K562 (cell line): Measurements from ENCODE around the gene NEFH. TPM values are rescaled to one million over a fixed set of nuclear protein-coding genes. Genes with fewer than 3 reads are reported as not detected.

ENCODE experiments used
- ATAC-seq: fragments of 200-7000 bp; cut with Tn5 transposase; 3 replicates; pipeline ENCODE4 v1.9.1; 2020; ENCODE audit warnings: moderate library complexity
- BruUV-seq: library from RNA; stranded (reverse); fragments of 400-500 nt; replicated peaks from 2 replicates; lab custom pipeline; 2021; lab: Mats Ljungman, UMichigan
- CTCF ChIA-PET: fragments of 300-600 bp; formaldehyde crosslinking; extraction: SDS; loops from one replicate; lab custom pipeline; 2021; ENCODE audit warnings: low intra/inter-chr PET ratio; lab: Yijun Ruan, JAX
- POLR2A ChIA-PET: fragments of 300-600, 350-650 bp; sonication (Branson Sonifier 250); formaldehyde crosslinking; extraction: SDS; loops from one replicate; lab custom pipeline; 2021; ENCODE audit warnings: antibody characterized with exemption, inconsistent platforms; lab: Yijun Ruan, JAX
- DNase-seq, 4 experiments: peaks; one replicate each; pipeline versions ENCODE4 v3.0.0 to v3.0.0-alpha.2; 2011 to 2018; ENCODE audit warnings: low spot score in 3 of 4, mixed read lengths in 3 of 4; ENCODE audit errors: extremely low read depth in 1 of 4
- FAIRE-seq: peaks from 2 replicates; lab custom pipeline; 2011; peaks lifted over from hg19 to GRCh38; lab: Jason Lieb, UNC
- H2AFZ ChIP-seq: 2 replicates; pipeline ENCODE4 v1.6.0; 2011; ENCODE audit warnings: low read depth, low read length, control low read depth, inconsistent platforms
- H3K27ac ChIP-seq: fragments of 200-600 bp; 3 replicates; pipeline ENCODE4 v1.8.0; 2011; ENCODE audit warnings: low read depth, mild to moderate bottlenecking, control low read depth, inconsistent platforms, low read length, moderate library complexity, mixed read lengths; ENCODE audit errors: extremely low read depth
- H3K27me3 ChIP-seq, 2 experiments: fragments of 300-600 bp in 1 of 2; 2 replicates in 1 of 2; 3 replicates in 1 of 2; pipeline versions ENCODE4 v1.6.0 to v1.8.0; 2011; ENCODE audit warnings: inconsistent platforms in 2 of 2, low read length in 2 of 2, mild to moderate bottlenecking in 1 of 2, mixed read lengths in 1 of 2, moderate library complexity in 1 of 2; ENCODE audit not compliant: control insufficient read depth in 2 of 2, insufficient read depth in 2 of 2
- H3K36me3 ChIP-seq: fragments of 300-600 bp; 3 replicates; pipeline ENCODE4 v1.8.0; 2011; ENCODE audit warnings: mild to moderate bottlenecking, low read length, inconsistent platforms; ENCODE audit not compliant: control insufficient read depth, insufficient read depth
- H3K4me1 ChIP-seq, 2 experiments: fragments of 200-600 bp in 1 of 2; replicated peaks in 1 of 2; 2 replicates in 1 of 2; 3 replicates in 1 of 2; pipeline versions ENCODE4 v1.5.1 to v1.8.0; 2011; ENCODE audit warnings: inconsistent platforms in 2 of 2, low read length in 2 of 2, mild to moderate bottlenecking in 1 of 2, mixed read lengths in 1 of 2, moderate library complexity in 1 of 2; ENCODE audit not compliant: control insufficient read depth in 2 of 2, insufficient read depth in 2 of 2
- H3K4me2 ChIP-seq: 2 replicates; pipeline ENCODE4 v1.6.1; 2011; ENCODE audit warnings: low read length, control low read depth, inconsistent platforms, mixed read lengths; ENCODE audit not compliant: insufficient read depth
- H3K4me3 ChIP-seq: fragments of 200-600 bp; sonication (generic), shearing (Covaris generic); 2 replicates; pipeline ENCODE4 v1.5.1; 2016; ENCODE audit warnings: control low read depth, inconsistent platforms
- H3K79me2 ChIP-seq: fragments of 200-600 bp; 3 replicates; pipeline ENCODE4 v1.8.0; 2011; ENCODE audit warnings: low read length, inconsistent platforms; ENCODE audit not compliant: control insufficient read depth, insufficient read depth
- H3K9ac ChIP-seq, 2 experiments: 2 replicates each; pipeline versions ENCODE4 v1.6.0 to v1.6.1; 2011; ENCODE audit warnings: low read depth in 2 of 2, low read length in 2 of 2, control low read depth in 1 of 2, inconsistent platforms in 1 of 2, mild to moderate bottlenecking in 1 of 2, mixed read lengths in 1 of 2; ENCODE audit not compliant: insufficient read depth in 1 of 2
- H3K9me1 ChIP-seq: one replicate; pipeline ENCODE4 v1.6.0; 2011; ENCODE audit warnings: inconsistent platforms, mild to moderate bottlenecking, low read length, moderate library complexity; ENCODE audit not compliant: control insufficient read depth, insufficient read depth
- H3K9me3 ChIP-seq: replicated peaks from 2 replicates; pipeline ENCODE4 v1.5.1; 2011; ENCODE audit warnings: low read depth, low read length, inconsistent platforms; ENCODE audit not compliant: control insufficient read depth, insufficient read depth
- H4K20me1 ChIP-seq: replicated peaks from 2 replicates; pipeline ENCODE4 v1.6.1; 2011; ENCODE audit warnings: low read length, inconsistent platforms, mixed read lengths; ENCODE audit not compliant: control insufficient read depth, insufficient read depth
- CBX8 ChIP-seq: fragments of 200-600 bp; sonication (generic); IDR thresholded peaks from 2 replicates; pipeline ENCODE4 v1.6.1; 2012; ENCODE audit warnings: borderline replicate concordance, mixed run types, low read depth, mild to moderate bottlenecking, moderate library complexity, mixed read lengths, low read length, control low read depth, inconsistent platforms; ENCODE audit not compliant: poor library complexity, severe bottlenecking; ENCODE audit errors: extremely low read depth
- ELF1 ChIP-seq: fragments of 200-800 bp; sonication (Bioruptor generic); IDR thresholded peaks from 2 replicates; pipeline ENCODE4 v1.6.1; 2016; ENCODE audit warnings: missing genetic modification characterization, missing compliant biosample characterization
- EP400 ChIP-seq: fragments of 450-650 bp; IDR thresholded peaks from 2 replicates; pipeline ENCODE4 v1.6.1; 2017; ENCODE audit warnings: antibody characterized with exemption, mild to moderate bottlenecking, moderate library complexity
- FOXK2 ChIP-seq, 2 experiments: fragments of 450-650 bp; IDR thresholded peaks in 1 of 2; conservative IDR thresholded peaks in 1 of 2; 2 replicates each; pipeline ENCODE4 v1.6.1; 2016; ENCODE audit warnings: low read depth in 2 of 2, mild to moderate bottlenecking in 1 of 2
- FOXP1 ChIP-seq: sonication (generic); formaldehyde crosslinking; IDR thresholded peaks from 2 replicates; pipeline ENCODE4 v1.8.0; 2022; ENCODE audit warnings: mild to moderate bottlenecking, missing genetic modification reagents
- FUS ChIP-seq: fragments of 200-400 bp; formaldehyde crosslinking; optimal IDR thresholded peaks from 2 replicates; pipeline ENCODE3; 2017; ENCODE audit warnings: low read depth, low read length
- HSF4 ChIP-seq: fragments of 250-450 bp; sonication (Bioruptor Pico); IDR thresholded peaks from 2 replicates; pipeline ENCODE4 v2.1.2; 2022; ENCODE audit warnings: mild to moderate bottlenecking, moderate library complexity, borderline replicate concordance
- KDM5B ChIP-seq: fragments of 200-600 bp; sonication (generic); IDR thresholded peaks from 2 replicates; pipeline ENCODE4 v1.6.1; 2012; ENCODE audit warnings: low read depth, mild to moderate bottlenecking, moderate library complexity, low read length, control low read depth, inconsistent platforms; ENCODE audit not compliant: insufficient replicate concordance
- KLF16 ChIP-seq: IDR thresholded peaks from 2 replicates; pipeline ENCODE4 v1.6.1; 2016; ENCODE audit warnings: antibody characterized with exemption
- KLF6 ChIP-seq: fragments of 250-450 bp; sonication (Bioruptor Pico); IDR thresholded peaks from 2 replicates; pipeline ENCODE4 v1.4.0; 2020; ENCODE audit warnings: mild to moderate bottlenecking, moderate library complexity, borderline replicate concordance
- NR3C1 ChIP-seq: sonication (generic); formaldehyde crosslinking; IDR thresholded peaks from 2 replicates; pipeline ENCODE4 v1.8.1; 2022; ENCODE audit warnings: missing genetic modification reagents
- TFAM ChIP-seq: fragments of 250-450 bp; sonication (Bioruptor Pico); conservative IDR thresholded peaks from 2 replicates; pipeline ENCODE4 v1.5.0; 2021; ENCODE audit warnings: mild to moderate bottlenecking, moderate library complexity
- U2AF2 ChIP-seq: fragments of 200-400 bp; formaldehyde crosslinking; optimal IDR thresholded peaks from 2 replicates; pipeline ENCODE3; 2017; ENCODE audit warnings: low read depth, mild to moderate bottlenecking, low read length
- ZNF436 ChIP-seq: fragments of 250-450, 450-650 bp; sonication (Bioruptor Pico); formaldehyde crosslinking; IDR thresholded peaks from 2 replicates; pipeline ENCODE4 v1.7.0; 2020; ENCODE audit warnings: mild to moderate bottlenecking
- ZNF586 ChIP-seq: fragments of 450-650 bp; formaldehyde crosslinking; conservative IDR thresholded peaks from 2 replicates; pipeline ENCODE4 v1.4.0; 2020; ENCODE audit warnings: mild to moderate bottlenecking, moderate library complexity
- ZNF764 ChIP-seq: fragments of 250-450 bp; sonication (Bioruptor Pico); IDR thresholded peaks from 2 replicates; pipeline ENCODE4 v1.4.0; 2020; ENCODE audit warnings: low read depth, mild to moderate bottlenecking, moderate library complexity
- ZNF785 ChIP-seq: fragments of 250-450 bp; sonication (Bioruptor Pico); IDR thresholded peaks from 2 replicates; pipeline ENCODE4 v1.4.0; 2020; ENCODE audit warnings: mild to moderate bottlenecking
- WGBS: fragments of 100-300 bp; shearing (Covaris generic); methylation state at CpG from one replicate; pipeline ENCODE4 v1.1.6; 2016; ENCODE audit warnings: low coverage, mixed read lengths; ENCODE audit not compliant: insufficient coverage; ENCODE audit errors: missing lambda C conversion rate; 5-methylcytosine and 5-hydroxymethylcytosine counted together
- in situ Hi-C: fragments of 300-500 bp; cut with MboI; formaldehyde crosslinking; loops from 4 replicates; pipeline ENCODE4 v1.15.0; 2018; ENCODE audit warnings: inconsistent platforms, mixed read lengths
- intact Hi-C: fragments of 100-400 bp; cut with micrococcal nuclease; formaldehyde crosslinking; loops from 2 replicates; pipeline ENCODE4 v1.14.2; 2022
- polyA plus RNA-seq, 8 experiments: library from polyadenylated mRNA; depleted of rRNA in 4 of 8; stranded (reverse) in 5 of 8; unstranded in 3 of 8; fragments of >200 nt; fragmentation: Nextera tagmentation in 2 of 8; fragmentation: Illumina TruSeq in 1 of 8; extraction: Ambion mirVana in 2 of 8; extraction: Trizol in 1 of 8; gene quantifications; 2 replicates each; pipeline versions ENCODE4 v1.2.1 to v1.2.3, GENCODE V29; 2011 to 2014; ENCODE audit warnings: inconsistent platforms in 1 of 8, missing spikeins in 1 of 8
- total RNA-seq, 7 experiments: library from RNA; depleted of rRNA in 6 of 7; stranded (reverse); fragments of >200 nt in 6 of 7; fragmentation: Illumina TruSeq in 2 of 7; extraction: Trizol in 2 of 7; gene quantifications; 2 replicates each; pipeline versions ENCODE4 v1.2.1 to v1.2.3, GENCODE V29; 2011 to 2021; ENCODE audit warnings: low replicate concordance in 1 of 7

NEFH gene
- total and polyA plus RNA-seq, 9 of the 15 experiments (the other 6 are each of a cell fraction or from before 2014, with no cell fraction given): 2.3 to 26.9 (median 10.8) TPM

- ChIA-PET POLR2A (no interaction called here), CTCF (no interaction called here)
- in situ Hi-C loops: no loop called here
- no peaks in the 10 kb centered on the region for H3K27me3 ChIP-seq
- H3K4me2 ChIP-seq: no peak overlapping the region
- H3K4me1 ChIP-seq: peaks cover 0 to 8% of the 10 kb centered on the region in 2 experiments; a peak in 2 of 5 replicates
- H3K9me3 ChIP-seq: no peaks in the 10 kb centered on the region
- H3K36me3 ChIP-seq: no peaks in the 10 kb centered on the region
- WGBS: 50% methylated on average over 6 of the region's 9 CpGs
- no peaks in the 10 kb centered on the region for H4K20me1 ChIP-seq
- H3K9ac ChIP-seq: no peak overlapping the region
- DNase-seq (no peak), FAIRE-seq (no peak), ATAC-seq (no peak)
- no peak overlapping the region for H3K27ac ChIP-seq
- BruUV-seq: no TSS peak
- H3K4me3 ChIP-seq: no peak overlapping the region
- H3K9me1 ChIP-seq: no peaks in the 10 kb centered on the region
- H2AFZ ChIP-seq: no peak overlapping the region
- intact Hi-C loops: no loop called here
- H3K79me2 ChIP-seq: no peaks in the 10 kb centered on the region
- TF ChIP-seq ZNF586 (no peak), NR3C1 (CRISPR knock-in tag) (no peak), TFAM (CRISPR knock-in tag) (no peak), ZNF436 (CRISPR knock-in tag) (no peak), U2AF2 (no peak), KDM5B (no peak), CBX8 (no peak), EP400 (no peak), FOXP1 (CRISPR knock-in tag) (no peak), FOXK2 (conservative IDR thresholded peaks at IDR 0.05 in 1 of 2, IDR thresholded peaks at IDR 0.05 in 1 of 2; ENCODE audit: low read depth in 2 of 2) (no peak), KLF16 (no peak), HSF4 (no peak), FUS (no peak), ELF1 (no peak), KLF6 (no peak), ZNF785 (CRISPR knock-in tag) (no peak), ZNF764 (CRISPR knock-in tag) (no peak)
Measured at GRCh38 chr22:29459773-29460172, 20.2 kb upstream of the NEFH start.
